SK-N-SH treated with all-trans-retinoic acid at 6 μM for 48 hours (cell line): ENCODE results near the gene C7orf33.

Source experiments
- ARNTL ChIP-seq: fragments of 450-650 bp; formaldehyde crosslinking; IDR thresholded peaks from 2 replicates; pipeline ENCODE4 v1.5.0; 2020; ENCODE audit warnings: low read depth, mild to moderate bottlenecking, moderate library complexity, borderline replicate concordance
- GLIS3 ChIP-seq: fragments of 250-450 bp; sonication (Bioruptor Pico); IDR thresholded peaks from 2 replicates; pipeline ENCODE4 v1.5.0; 2020; ENCODE audit warnings: mild to moderate bottlenecking, moderate library complexity
- ISL1 ChIP-seq: fragments of 250-450 bp; sonication (Bioruptor Pico); IDR thresholded peaks from 2 replicates; pipeline ENCODE4 v2.1.2; 2022; ENCODE audit warnings: mild to moderate bottlenecking, moderate library complexity
- PATZ1 ChIP-seq: fragments of 250-450 bp; sonication (Bioruptor Pico); IDR thresholded peaks from 2 replicates; pipeline ENCODE4 v1.8.0; 2020; ENCODE audit warnings: mild to moderate bottlenecking, moderate library complexity, borderline replicate concordance
- PPARA ChIP-seq: fragments of 250-450 bp; sonication (Bioruptor Pico); IDR thresholded peaks from 2 replicates; pipeline ENCODE4 v1.5.0; 2020; ENCODE audit warnings: mild to moderate bottlenecking, borderline replicate concordance
- SNAI2 ChIP-seq: fragments of 250-450 bp; sonication (Bioruptor Pico); IDR thresholded peaks from 2 replicates; pipeline ENCODE4 v1.5.0; 2020; ENCODE audit warnings: mild to moderate bottlenecking, moderate library complexity
- TCF4 ChIP-seq: fragments of 250-450 bp; sonication (Bioruptor Pico); IDR thresholded peaks from 2 replicates; pipeline ENCODE4 v1.8.0; 2021; ENCODE audit warnings: mild to moderate bottlenecking, moderate library complexity, borderline replicate concordance
- TOX ChIP-seq: fragments of 250-450 bp; sonication (Bioruptor Pico); IDR thresholded peaks from 2 replicates; pipeline ENCODE4 v1.8.0; 2021; ENCODE audit warnings: mild to moderate bottlenecking, moderate library complexity, borderline replicate concordance
- ZC3H10 ChIP-seq: fragments of 250-450 bp; sonication (Bioruptor Pico); IDR thresholded peaks from 2 replicates; pipeline ENCODE4 v1.5.1; 2021; ENCODE audit warnings: mild to moderate bottlenecking, moderate library complexity
- ZFP3 ChIP-seq: fragments of 250-450 bp; sonication (Bioruptor Pico); IDR thresholded peaks from 2 replicates; pipeline ENCODE4 v1.5.0; 2020; ENCODE audit warnings: mild to moderate bottlenecking, moderate library complexity
- ZNF565 ChIP-seq: fragments of 450-650 bp; formaldehyde crosslinking; conservative IDR thresholded peaks from 2 replicates; pipeline ENCODE4 v1.5.0; 2020; ENCODE audit warnings: low read depth, mild to moderate bottlenecking, moderate library complexity
- ZNF70 ChIP-seq: fragments of 450-650 bp; formaldehyde crosslinking; IDR thresholded peaks from 2 replicates; pipeline ENCODE4 v1.5.0; 2020; ENCODE audit warnings: mild to moderate bottlenecking, moderate library complexity
- ZNF8 ChIP-seq: fragments of 450-650 bp; formaldehyde crosslinking; IDR thresholded peaks from 2 replicates; pipeline ENCODE4 v1.5.0; 2020; ENCODE audit warnings: mild to moderate bottlenecking, moderate library complexity

- TF ChIP-seq ZNF70 (CRISPR knock-in tag) (no peak), PATZ1 (CRISPR knock-in tag) (no peak), ZNF565 (CRISPR knock-in tag) (no peak), ZC3H10 (CRISPR knock-in tag) (no peak), TOX (CRISPR knock-in tag) (no peak), SNAI2 (CRISPR knock-in tag) (no peak), GLIS3 (CRISPR knock-in tag) (no peak), PPARA (no peak), TCF4 (CRISPR knock-in tag) (no peak), ZNF8 (no peak), ZFP3 (CRISPR knock-in tag) (no peak), ISL1 (CRISPR knock-in tag) (no peak), ARNTL (CRISPR knock-in tag) (no peak)
Observed at GRCh38 chr7:148580446-148580845, 10.1 kb upstream of the C7orf33 start.
